ENCODE data around the gene GALNT14.

GALNT14 gene

DNA sequence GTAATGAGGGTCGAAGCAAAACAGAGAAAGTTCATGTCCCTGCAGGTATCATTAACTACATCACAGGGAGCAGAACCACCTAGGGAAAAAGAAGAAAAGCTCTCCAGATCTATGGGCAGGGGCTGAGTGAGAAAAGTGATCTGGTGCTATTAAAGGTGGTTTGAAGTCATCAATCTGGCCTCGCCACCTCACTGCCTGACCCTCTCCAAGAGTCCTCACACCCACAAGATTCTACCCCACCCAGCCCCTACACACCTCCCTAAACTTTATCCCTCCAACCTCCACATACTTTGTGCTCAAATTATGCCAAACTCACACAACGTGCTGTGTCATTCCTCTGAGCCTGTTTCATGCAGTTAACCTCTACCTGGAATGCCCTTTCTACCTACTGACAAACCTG is 2.2 kb downstream of the GALNT14 start:
- no peak for DNase-seq (ENCODE audit: low read depth)

DNA sequence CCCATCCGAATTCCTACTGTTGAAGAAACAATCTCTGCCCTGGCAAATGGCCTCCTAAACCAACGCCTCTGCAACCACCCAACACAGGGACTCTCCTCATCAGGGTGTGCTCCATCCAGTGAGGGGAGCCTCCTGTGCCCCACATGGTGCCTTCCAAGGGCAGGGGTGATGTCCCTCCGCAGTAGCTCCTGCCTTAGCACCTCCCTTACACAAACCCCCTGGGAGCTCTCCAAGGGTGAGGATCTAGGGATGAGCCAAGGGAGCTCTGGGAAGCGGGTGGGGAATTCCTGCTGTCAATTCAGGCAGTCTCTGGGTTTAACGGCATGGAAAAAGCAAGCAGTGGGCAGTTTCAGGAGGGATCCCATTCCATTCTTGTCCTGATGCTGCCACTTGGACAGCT is 3.8 kb downstream of the GALNT14 start:
- DNase-seq (ENCODE audit: low read depth): no peak

DNA sequence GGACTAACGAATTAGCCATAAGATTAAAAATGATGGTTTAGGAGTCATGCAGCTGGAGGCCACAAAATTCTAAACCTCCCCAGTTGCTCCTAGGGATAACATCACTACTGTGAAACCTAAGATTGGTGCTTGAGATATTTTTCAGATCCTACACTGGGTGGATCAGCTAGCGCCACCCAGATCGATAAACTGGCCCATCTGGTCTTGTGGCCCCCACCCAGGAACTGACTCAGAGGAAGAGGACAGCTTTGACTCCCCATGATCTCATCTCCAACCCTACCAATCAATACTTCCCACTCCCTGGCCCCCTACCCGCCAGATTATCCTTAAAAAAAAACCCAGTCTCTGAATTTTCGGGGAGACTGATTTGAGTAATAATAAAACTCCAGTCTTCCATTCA is 5.5 kb downstream of the GALNT14 start:
- no peak for DNase-seq (ENCODE audit: low read depth)

DNA sequence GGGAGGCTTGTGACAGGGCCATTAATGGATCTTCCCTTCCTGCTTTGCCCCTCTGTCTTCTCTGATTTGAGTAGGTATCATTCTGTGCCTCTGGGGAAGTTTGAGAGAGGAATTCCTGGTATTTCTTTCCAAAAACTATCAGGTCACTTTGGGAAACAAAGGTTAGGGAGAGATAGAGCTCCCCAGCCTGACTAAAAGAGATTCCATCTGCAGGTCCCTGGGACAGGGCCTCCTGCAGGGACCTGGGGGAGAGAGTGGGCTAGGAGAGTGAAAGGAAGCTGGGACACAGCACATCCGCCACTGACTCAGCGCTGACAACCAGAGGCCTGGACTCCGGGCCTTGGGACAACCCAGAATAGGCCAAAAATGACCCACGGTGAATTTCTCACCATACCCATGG is 6.4 kb downstream of the GALNT14 start:
- no peak for DNase-seq (ENCODE audit: low read depth)

DNA sequence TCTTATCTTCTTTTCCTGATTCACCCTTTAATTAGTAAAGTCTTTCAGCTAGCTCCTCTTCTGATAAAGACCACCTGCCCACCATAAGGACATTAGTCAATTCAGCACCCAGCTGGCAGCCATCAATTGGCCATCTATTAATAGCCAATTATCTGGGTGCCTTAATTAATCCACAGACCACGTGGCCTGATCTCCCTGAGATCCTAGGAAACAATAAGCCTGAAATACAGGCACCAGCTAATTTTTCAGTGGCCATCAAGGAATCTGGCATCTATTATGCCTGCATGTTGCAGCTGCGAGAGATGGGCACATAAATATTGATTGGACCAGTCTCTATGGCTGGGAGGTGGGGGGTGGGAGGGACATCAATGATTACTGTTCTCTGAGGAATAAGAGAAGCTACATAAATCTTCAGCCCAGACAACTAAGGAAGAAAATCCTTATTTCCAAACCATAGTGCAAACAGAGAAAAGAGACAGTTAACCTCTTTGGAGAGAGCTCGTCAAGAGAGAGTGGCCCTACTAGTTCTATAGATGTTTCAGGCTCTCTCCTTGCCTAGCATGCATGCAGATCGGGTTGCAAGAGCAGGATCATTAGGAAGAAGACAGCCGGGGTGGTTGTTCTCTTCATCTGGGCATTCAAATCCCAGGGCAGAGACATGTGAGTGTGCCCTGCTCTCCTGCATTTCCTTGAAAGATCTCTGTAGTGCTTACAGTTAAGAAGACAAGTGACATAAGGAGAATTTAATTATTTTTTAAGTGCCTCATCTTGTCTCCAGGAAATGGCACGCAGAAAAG is 8.7 kb downstream of the GALNT14 start:
- no peak for DNase-seq (ENCODE audit: low read depth)

DNA sequence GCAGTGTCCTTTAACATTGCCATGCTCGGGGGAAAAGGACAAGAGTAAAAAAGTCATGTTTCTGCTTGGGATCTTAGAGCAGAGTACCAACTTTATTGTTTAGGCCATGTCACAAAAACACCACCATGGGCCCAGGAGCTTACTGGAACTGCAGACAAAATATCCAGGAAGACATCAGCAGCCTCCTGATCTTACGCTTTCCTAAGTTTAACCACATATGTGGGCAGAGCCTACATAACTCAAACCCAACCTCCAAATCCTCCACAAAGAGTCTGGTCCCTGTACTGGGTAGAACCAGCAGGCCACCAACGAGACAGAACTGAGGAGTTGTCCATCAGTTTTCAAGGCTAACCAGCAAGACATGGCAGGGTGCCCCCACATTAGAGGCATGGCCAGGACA is 10.3 kb downstream of the GALNT14 start:
- DNase-seq (ENCODE audit: low read depth): no peak

DNA sequence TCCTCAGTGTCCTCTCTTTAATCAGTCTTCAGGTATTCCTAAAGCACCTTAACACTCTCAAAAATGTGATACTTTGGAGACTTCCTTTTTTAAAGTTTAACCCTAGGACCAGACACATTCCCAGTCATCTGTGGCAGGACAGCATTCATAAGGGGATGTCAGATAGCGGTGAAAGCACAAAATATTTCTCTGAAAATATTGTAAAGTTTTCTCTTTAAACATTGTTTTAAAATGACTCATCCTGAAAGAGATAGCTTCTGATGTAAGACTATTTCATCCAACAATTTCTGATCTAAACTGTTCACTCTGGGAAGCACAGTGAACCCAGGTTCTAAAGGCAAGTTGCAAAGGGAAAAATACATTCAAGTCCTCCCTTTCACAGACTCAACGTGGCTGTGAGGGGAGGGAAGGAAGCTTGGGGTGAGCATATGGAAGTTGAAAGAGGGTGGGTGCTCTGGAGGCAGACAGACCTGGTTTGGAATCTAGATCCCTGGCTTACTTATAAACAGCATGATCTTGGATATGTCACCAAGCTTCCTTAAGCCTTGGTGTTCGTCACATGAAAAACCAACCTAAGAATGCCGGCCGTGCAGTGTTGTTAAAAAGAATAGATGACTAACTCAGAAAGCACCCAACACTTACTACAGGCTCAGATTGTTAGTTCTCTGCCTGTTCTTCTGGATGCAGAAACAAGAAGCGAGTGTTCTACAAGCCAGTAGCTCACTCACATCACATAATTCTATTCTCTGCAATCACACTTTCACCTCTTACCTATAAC is 12.1 kb downstream of the GALNT14 start:
- DNase-seq (ENCODE audit: low read depth): no peak

DNA sequence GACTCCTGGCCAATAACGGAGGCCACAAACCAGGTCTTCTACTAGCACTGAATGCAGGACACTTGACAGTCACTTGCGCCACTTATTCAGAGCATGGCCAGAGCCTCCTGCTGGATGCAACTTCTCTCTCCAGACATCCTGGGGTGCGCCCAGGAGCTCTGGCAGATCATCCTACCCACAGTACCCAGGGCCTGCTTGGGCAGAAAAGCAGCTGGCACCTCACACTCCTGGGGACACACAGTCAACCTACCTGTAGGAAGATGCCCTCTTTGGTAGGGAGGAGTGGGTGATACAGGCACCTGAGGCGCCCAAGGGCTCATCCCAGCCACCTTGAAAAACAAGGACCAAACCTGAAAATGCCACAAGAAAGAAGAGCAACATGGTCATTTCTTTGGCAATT is 13.3 kb downstream of the GALNT14 start:
- no peak for DNase-seq (ENCODE audit: low read depth)

DNA sequence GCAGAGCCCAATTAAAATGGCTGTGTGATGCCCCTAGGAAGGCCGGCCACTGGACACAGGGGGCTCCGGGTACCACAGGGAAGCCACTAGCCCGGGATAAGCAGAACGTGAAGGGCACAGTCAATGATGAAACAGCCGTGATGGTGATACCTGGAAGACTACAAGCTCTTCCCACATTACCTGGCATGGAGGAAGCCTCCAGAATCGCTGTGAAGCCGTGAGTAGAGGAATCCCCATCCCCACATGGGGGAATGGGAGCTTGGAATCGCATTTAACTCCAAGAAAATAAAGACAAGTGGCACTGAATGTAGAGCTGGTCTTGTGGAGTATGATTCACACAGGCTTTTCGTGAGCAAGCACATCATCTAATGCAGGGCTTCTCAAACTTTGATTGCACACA is 16.1 kb downstream of the GALNT14 start:
- DNase-seq (ENCODE audit: low read depth): no peak

DNA sequence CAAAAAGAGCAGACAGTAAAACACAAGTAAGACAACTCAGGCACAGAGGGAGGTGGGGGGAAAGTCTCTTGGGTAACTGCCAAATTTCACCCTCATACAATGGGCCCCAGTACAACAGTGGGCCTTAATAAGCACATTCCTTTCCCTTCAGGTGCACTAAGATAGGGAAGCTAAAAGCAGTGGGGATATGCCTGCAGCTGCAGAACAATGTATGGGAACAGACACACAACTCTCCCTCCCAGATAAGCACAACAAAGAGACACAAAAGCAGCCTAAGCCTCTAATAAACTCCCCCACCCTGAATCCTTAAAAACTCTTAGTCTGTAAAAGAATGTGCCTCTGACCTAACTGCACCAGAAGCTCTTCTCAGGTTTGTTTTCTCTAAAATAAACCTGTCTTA is 24.5 kb downstream of the GALNT14 start:
- DNase-seq (ENCODE audit: low read depth): no peak

DNA sequence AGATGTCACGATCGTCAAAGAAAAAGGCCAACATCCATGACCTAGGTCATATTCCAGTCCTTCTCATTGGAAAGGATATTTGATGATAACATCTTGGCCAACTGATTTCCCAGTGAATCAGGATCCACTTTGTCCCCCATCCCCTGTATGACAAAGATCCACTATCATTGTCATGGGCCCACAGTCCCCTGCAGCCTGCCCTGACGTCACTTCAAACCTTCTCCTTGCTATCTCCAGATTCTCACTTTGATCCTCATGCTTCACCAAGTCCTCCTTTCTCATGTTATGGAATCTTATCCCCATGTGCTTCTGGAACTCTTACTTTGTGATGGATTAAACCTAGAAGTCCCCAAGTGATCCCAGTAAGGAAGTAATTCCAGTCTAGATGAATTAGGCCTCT is 25.7 kb downstream of the GALNT14 start:
- no peak for DNase-seq (ENCODE audit: low read depth)

DNA sequence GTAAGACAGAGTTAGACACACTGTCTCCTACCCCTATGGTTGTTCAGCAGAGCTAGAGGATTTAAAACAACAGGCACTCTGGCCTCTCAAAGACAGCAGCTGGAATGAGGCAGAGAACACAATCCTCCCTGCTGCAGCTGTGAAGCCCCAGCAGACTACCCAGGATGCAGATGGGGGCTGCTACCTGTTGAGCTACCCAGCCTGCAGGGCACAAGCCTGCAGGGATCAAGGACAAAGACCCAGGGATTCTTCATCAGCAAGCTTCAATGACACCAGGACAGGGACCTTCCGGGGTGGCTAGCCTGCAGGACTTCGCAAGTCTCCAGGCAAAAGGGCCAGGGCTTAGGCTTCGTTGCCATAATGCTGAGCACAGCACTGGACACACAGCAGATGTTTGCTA is 27.2 kb downstream of the GALNT14 start:
- DNase-seq (ENCODE audit: low read depth): no peak

DNA sequence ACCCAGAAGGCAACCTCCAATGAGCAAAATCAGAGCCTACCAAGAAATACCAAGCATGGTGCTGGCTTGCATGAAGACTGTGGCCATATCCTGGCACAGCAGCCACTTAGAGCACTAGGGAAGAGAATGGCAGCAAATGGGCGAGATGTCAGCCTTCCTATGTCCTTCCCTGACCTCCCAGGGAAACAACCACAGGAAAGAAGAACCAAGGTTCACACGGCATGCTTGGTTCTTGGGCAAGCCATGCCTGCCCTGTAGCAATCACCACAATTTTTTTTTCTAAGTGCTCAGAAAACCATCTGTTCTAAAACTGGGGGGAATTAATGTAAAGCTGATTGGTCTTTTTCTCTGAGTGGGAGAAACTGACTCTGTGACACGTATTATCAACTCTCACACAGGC is 27.8 kb downstream of the GALNT14 start:
- no peak for DNase-seq (ENCODE audit: low read depth)

DNA sequence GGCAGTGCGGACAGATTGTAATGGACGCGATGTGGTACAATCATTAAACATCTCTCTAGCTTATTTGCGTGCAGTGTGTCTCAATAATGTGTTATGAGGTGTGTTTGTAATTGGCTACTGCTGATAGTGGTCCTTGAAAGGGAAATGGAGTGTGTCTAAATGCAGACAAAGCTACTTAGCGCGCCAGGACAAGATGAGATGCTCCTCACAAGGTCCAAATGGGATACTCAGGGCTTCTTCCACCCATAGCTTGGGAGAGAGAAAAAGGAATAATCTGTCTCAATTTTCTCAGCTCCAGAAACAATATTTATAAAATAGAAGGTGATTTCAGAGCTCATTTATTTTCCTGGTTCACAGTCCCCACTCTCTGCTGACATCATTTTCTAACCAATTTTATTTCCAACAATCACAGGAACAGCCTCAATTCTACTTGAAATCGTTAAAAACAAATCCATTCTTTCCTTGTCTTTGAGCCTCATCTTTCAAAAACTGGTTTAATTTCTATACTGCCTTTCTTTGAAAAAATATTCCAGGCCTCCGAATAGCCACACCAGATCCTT is 28.5 kb downstream of the GALNT14 start:
- DNase-seq (ENCODE audit: low read depth): no peak

DNA sequence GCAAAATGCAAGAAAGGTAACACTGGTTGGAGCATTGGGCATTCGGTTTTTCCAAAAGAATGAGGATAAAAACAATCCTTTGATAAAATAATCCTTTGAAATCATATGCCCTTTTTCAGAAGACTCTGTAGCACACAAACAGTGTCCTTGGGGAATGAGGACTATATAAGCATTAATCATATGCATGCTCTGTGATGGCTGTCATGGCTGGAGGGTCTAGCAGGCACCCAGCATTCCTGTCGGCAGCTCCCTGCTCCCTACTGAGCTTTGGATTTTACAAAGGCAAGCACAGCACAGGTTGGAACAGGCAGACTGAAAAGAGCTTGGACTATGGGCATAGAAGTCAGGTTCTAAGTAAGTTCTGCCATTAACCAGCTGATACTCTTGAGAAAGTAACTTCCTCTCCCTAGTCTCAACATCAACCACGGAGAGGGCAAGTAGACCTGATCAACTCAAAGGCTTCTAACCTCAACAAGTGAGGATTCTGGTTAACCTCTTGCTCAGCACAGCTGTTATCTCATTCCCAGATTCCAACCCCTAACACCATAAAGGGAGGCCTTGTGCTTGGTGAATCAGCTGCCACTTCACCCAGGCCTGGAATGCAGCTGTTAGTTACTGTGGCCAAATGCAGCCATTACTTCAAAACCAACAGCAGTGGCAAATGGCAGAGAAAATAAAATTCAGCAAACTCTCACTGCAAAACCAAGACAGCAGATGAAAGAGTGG is 29.5 kb downstream of the GALNT14 start:
- DNase-seq (ENCODE audit: low read depth): no peak

DNA sequence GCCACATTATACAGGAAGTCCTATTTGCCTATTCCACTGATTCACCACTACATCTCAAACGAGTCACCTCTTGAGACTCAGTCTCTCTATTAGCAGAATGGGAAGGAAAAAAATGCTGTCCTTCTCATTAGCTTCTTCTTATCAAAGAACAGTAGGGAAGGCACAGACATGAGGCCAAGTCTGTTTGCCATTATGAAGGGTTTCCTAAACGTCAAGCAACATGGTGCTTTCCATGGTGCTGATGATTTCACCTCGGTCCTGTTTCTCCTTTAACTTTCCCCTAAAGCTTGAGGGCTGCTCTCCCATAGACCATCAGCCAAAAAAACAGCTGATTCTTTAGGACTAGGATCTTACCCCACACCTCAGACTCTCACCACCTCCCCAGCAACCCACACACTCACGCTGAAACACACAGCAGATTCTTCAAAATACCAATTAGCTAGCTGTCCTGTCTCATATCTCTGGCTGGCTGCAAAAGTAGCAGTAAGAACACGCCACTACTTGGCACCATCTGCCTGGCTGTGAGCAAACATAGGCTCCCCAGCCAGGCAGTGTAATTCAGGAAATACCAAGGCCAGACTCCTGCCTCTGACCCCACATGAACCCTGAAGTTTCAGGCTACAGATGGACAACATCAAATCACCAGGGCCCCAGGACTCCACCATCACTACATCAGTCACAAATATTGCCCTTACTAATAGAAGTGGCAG is 30.5 kb downstream of the GALNT14 start:
- no peak for DNase-seq (ENCODE audit: low read depth)

DNA sequence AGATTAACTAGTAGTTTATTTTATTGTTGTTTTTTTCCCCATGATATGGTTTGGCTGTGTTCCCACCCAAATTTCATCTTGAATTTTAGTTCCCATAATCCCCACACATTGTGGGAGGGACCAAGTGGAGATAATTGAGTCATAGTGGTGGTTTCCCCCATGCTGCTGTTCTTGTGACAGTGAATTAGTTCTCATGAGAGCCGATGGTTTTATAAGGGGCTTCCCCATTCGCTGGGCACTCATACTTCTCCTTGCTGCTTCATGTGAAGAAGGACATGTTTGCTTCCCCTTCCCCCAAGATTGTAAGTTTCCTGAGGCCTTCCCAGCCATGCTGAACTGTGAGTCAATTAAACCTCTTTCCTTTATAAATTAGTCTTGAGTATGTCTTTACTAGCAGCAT is 36.5 kb downstream of the GALNT14 start:
- no peak for DNase-seq (ENCODE audit: low read depth)

DNA sequence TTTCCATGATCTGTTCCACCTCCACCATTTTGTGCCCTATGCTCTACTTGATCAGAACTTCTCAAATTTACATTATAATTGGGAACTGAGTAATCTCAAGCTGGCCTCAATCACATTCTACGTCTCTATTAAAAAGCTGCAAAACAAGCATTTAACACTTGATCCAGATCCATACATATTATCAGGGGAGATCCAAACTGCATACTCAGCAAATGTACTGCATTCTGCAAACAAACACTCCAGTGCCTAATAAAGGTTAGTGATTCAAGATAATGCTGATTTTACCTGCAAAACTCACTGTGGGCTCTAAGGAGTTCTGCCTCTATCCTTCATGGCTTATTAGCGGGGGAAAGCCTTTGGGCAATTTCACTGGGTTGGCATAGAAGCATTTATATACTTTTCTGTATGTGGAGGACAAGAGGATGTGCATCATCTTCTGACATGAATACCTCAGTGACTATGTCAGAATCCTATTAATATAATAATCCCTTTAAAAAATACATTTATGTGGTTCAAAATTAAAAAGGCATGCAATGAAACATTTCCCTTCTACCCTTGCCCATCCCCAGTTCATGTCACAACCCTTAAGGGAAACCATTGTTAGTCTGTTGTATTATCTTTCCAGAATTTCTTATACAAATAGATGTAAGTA is 40.2 kb downstream of the GALNT14 start:
- no peak for DNase-seq (ENCODE audit: low read depth)

DNA sequence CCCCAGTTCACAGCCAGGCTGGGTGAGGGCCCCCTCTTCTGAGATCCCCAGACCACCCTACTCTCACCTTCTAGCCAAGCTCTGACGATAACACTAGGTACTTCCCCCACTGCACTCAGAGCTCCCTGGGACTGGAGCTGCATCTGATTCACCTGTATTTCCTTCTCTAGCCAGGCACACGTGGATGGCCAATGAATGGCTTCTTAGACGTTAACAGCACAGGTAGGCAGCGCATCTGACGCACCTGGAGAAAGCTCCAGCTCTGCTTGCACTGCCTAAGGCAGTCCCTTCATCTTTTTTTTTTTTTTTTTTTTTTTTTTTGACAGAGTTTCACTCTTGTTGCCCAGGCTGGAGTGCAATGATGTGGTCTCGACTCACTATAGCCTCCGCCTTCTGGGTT is 48.1 kb downstream of the GALNT14 start:
- DNase-seq (ENCODE audit: low read depth): no peak

DNA sequence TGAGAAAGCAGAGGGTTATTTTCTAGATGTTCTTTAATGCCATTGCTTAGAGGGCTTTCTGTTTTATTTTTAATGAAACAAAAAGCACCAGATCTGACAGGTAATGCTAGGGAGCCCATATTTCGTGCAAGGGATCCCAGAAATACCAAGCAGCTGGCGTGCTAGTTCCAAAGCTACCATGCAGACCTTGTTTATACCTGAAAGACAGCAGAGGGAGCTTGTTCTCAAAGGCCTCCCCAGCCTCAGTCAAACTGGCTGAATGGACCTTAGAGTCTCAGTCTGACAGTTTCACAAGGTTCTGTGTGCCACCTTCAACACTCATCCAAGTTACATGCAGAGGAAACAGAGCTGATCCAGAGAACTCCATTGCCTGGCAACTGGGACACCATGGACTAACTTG is 48.6 kb downstream of the GALNT14 start:
- no peak for DNase-seq (ENCODE audit: low read depth)

DNA sequence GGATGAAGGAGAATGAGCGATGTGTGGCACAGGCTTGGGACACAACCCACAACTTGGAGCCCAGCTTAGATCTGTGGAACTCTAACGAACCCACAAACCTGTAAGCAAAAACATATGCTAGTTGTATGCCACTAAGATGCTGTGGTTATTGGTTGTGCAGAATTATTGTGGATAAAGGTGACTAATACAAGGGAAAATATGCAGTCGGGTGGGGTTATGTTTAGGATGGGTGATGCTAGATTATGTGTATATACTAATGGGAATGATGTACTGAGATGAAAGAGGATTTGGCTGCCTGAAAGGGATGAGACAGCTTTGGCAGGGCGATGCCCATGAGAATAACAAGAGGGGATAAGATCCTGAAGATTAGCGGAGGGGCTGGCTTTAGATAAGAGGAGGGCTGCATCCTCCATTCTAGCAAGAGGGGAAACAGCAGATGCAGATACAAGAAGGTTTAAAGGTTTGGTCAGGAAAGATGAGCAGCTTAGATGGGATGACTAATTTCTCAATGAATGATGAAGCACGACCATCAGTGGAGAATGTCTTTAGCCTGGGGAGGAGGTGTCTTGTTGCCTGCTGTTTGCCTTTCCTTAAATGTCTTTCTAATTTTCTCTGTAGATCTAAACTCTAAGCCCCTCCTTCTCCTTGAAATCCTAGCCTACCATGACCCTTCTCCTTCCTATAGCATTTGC is 49.6 kb downstream of the GALNT14 start:
- DNase-seq (ENCODE audit: low read depth): no peak

Data from stimulated activated CD8-positive, alpha-beta memory T cell treated with anti-CD3 and anti-CD28 coated beads, Interleukin-4, amount 100 ng/mL, for 24 hours (primary cell).